ENCODE results near the gene INTS11.

DNA sequence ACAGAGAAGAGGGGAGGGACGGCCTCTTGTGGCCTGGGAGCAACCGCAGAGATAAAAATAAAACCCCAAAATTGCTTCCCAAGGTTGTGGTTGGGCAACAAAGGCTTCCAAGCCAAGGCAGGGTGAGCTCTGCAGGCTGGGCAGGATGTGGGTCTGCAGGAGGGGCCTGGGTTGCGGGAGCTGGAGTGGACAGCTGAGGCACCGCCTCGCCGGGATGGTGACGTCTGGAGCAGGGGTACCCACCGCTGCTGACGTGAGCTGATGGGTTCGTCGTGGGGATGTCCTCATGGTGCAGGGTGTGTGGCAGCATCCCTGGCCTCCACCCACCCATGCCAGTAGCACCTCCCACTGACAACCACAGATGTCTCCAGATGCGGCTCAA lies 46.9 kb upstream of the INTS11 start:
- TF ChIP-seq, protein P1, sequence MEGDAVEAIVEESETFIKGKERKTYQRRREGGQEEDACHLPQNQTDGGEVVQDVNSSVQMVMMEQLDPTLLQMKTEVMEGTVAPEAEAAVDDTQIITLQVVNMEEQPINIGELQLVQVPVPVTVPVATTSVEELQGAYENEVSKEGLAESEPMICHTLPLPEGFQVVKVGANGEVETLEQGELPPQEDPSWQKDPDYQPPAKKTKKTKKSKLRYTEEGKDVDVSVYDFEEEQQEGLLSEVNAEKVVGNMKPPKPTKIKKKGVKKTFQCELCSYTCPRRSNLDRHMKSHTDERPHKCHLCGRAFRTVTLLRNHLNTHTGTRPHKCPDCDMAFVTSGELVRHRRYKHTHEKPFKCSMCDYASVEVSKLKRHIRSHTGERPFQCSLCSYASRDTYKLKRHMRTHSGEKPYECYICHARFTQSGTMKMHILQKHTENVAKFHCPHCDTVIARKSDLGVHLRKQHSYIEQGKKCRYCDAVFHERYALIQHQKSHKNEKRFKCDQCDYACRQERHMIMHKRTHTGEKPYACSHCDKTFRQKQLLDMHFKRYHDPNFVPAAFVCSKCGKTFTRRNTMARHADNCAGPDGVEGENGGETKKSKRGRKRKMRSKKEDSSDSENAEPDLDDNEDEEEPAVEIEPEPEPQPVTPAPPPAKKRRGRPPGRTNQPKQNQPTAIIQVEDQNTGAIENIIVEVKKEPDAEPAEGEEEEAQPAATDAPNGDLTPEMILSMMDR (conservative IDR thresholded peaks at IDR 0.05; ENCODE audit: low read depth, low read length) = no peak
- no peak for TF ChIP-seq EZH2 (IDR thresholded peaks at IDR 0.05; ENCODE audit: low read length, unreplicated experiment)
- TF ChIP-seq EZH2phosphoT487 (IDR thresholded peaks at IDR 0.05; ENCODE audit: borderline replicate concordance, low read length) = no peak

All from PC-3 (cell line).